Right lobe of liver (tissue), 6 donors: ENCODE results near the gene PCGF2. TPM values are rescaled to one million over a fixed set of nuclear protein-coding genes. Genes with fewer than 3 reads are reported as not detected.

Experiments used
- ATAC-seq, 4 donors: fragments of 200-7000 bp; cut with Tn5 transposase; one replicate each; pipeline ENCODE4 v1.9.1; 2020; ENCODE audit warnings: mild to moderate bottlenecking in 4 of 4, moderate library complexity in 4 of 4
- DNase-seq, 3 donors: peaks; one replicate each; pipeline ENCODE4 v3.0.0-alpha.2; 2020
- H3K27ac ChIP-seq, 3 donors: fragments of 200-600 bp; one replicate each; pipeline ENCODE4 v1.8.0; 2022
- H3K27me3 ChIP-seq, 2 donors: fragments of 200-600 bp; one replicate each; pipeline ENCODE4 v1.8.0; 2022
- H3K36me3 ChIP-seq, 4 donors: fragments of 200-600 bp; sonication (generic) in 1 of 4; one replicate each; pipeline versions ENCODE4 v1.5.1 to v1.8.0; 2017 to 2022; ENCODE audit warnings: control low read depth in 1 of 4
- H3K4me1 ChIP-seq, 4 donors: fragments of 200-600 bp; sonication (generic) in 1 of 4; one replicate each; pipeline versions ENCODE4 v1.5.1 to v1.8.0; 2017 to 2022; ENCODE audit warnings: control low read depth in 1 of 4
- H3K4me3 ChIP-seq, 3 donors: fragments of 200-600 bp; one replicate each; pipeline ENCODE4 v1.8.0; 2022
- H3K9me3 ChIP-seq, 4 donors: fragments of 200-600 bp; sonication (generic) in 1 of 4; one replicate each; pipeline versions ENCODE4 v1.5.1 to v1.8.0; 2017 to 2022; ENCODE audit warnings: control low read depth in 1 of 4
- POLR2A ChIP-seq: fragments of 450-650 bp; IDR thresholded peaks from one replicate; pipeline ENCODE4 v1.6.1; 2017; ENCODE audit warnings: antibody characterized with exemption, mild to moderate bottlenecking
- WGBS: methylation state at CpG from one replicate; pipeline ENCODE4 v1.1.6; 2018; ENCODE audit warnings: low coverage, low lambda C conversion rate; ENCODE audit not compliant: insufficient coverage; ENCODE audit errors: missing lambda C conversion rate; 5-methylcytosine and 5-hydroxymethylcytosine counted together
- intact Hi-C, 2 donors: fragments of 100-400 bp; cut with DNase I; formaldehyde crosslinking; loops; one replicate each; pipeline versions ENCODE4 v1.11.2 to v1.14.1; 2022
- total RNA-seq, 6 experiments: library from RNA; depleted of rRNA in 2 of 6; stranded (reverse); fragments of >200 nt in 2 of 6; fragmentation: NEBNext Ultra II Directional in 3 of 6; extraction: Animal tissue kit (Norgen Biotek cat#: 25700) in 3 of 6; gene quantifications; one replicate each; pipeline versions ENCODE4 v1.1.0 to v1.2.4, GENCODE V29; 2016 to 2023
- TF ChIP-seq, protein P1 (sequence below), 4 donors: fragments of 200-600 bp in 3 of 4; fragments of 450-650 bp in 1 of 4; IDR thresholded peaks; one replicate each; pipeline versions ENCODE4 v1.5.1 to v1.8.0; 2016 to 2022; ENCODE audit warnings: antibody characterized with exemption in 4 of 4, mild to moderate bottlenecking in 2 of 4
- donor health status: DM: no; HTN: yes; CAD: no.
- donor health status: DM: no; HTN: no; CAD: no.
- donor health status: DM: no; HTN: no; CAD: no.
- donor health status: DM: no; HTN: yes; CAD: no.
- donor health status: DM: no; HTN: yes; CAD: no.

Gene PCGF2
- total RNA-seq, 6 experiments from 2014 or later: 1.7 to 8.0 (median 3.9) TPM

DNA sequence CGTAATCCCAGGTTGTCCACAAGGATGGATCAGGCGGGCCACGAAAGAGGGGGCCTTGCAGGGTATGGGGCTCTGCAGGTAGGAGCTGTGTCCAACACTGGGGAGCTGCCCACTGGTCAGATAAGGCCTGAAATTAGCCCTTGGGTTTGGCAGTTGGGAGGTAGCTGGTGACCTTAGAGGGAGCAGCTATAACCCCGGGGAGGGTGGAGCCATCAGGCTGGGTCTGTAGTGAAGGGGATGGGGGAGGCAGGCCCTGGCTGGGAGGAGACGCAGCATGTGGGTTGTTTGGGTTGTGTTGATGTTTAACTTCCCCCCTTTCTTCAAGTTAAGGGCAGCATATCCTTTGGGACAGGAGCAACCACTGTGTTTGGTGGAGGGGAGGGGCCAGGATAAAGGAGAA lies 37.2 kb downstream of the PCGF2 start:
- Histone ChIP-seq H3K27ac (no peak overlapping the region), H3K4me1 (no peaks in the 10 kb centered on the region), H3K4me3 (no peak overlapping the region), H3K27me3 (no peaks in the 10 kb centered on the region), H3K36me3 (peaks cover 0 to 9% (median 3%) of the 10 kb centered on the region in 4 donors), H3K9me3 (no peaks in the 10 kb centered on the region)
- no peak for ATAC-seq
- no peak for DNase-seq
- TF ChIP-seq, protein P1, sequence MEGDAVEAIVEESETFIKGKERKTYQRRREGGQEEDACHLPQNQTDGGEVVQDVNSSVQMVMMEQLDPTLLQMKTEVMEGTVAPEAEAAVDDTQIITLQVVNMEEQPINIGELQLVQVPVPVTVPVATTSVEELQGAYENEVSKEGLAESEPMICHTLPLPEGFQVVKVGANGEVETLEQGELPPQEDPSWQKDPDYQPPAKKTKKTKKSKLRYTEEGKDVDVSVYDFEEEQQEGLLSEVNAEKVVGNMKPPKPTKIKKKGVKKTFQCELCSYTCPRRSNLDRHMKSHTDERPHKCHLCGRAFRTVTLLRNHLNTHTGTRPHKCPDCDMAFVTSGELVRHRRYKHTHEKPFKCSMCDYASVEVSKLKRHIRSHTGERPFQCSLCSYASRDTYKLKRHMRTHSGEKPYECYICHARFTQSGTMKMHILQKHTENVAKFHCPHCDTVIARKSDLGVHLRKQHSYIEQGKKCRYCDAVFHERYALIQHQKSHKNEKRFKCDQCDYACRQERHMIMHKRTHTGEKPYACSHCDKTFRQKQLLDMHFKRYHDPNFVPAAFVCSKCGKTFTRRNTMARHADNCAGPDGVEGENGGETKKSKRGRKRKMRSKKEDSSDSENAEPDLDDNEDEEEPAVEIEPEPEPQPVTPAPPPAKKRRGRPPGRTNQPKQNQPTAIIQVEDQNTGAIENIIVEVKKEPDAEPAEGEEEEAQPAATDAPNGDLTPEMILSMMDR (IDR thresholded peaks at IDR 0.05): no peak
- no peak for TF ChIP-seq POLR2A
- intact Hi-C loops: no loop called here
- WGBS: 75% methylated on average over 2 of the region's 5 CpGs

DNA sequence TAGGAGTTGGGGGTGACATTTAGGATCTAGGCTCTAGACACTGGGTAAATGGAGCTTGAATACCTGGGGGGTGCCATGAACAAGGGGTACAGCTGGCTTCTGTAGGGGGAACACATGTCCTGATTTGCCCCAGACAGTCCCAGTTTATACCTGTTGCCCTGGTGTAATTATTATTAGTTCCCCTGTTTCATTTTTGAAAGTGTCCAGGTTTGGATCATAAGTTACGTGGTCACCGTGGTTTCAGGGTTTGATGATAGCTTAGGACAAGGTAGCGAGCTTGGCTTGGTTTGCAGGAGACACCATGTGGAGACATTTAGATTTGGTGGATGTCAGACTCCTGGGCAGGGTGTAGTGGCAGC lies 37.6 kb downstream of the PCGF2 start:
- DNase-seq (no peak), ATAC-seq (no peak)
- Histone ChIP-seq H3K4me1 (no peaks in the 10 kb centered on the region), H3K9me3 (no peaks in the 10 kb centered on the region), H3K4me3 (no peak overlapping the region), H3K36me3 (peaks cover 0 to 9% (median 3%) of the 10 kb centered on the region in 4 donors), H3K27ac (no peak overlapping the region), H3K27me3 (no peaks in the 10 kb centered on the region)
- WGBS: no CpG with 5 or more reads among the region's 3 CpGs
- intact Hi-C loops: no loop called here
- no peak for TF ChIP-seq POLR2A

DNA sequence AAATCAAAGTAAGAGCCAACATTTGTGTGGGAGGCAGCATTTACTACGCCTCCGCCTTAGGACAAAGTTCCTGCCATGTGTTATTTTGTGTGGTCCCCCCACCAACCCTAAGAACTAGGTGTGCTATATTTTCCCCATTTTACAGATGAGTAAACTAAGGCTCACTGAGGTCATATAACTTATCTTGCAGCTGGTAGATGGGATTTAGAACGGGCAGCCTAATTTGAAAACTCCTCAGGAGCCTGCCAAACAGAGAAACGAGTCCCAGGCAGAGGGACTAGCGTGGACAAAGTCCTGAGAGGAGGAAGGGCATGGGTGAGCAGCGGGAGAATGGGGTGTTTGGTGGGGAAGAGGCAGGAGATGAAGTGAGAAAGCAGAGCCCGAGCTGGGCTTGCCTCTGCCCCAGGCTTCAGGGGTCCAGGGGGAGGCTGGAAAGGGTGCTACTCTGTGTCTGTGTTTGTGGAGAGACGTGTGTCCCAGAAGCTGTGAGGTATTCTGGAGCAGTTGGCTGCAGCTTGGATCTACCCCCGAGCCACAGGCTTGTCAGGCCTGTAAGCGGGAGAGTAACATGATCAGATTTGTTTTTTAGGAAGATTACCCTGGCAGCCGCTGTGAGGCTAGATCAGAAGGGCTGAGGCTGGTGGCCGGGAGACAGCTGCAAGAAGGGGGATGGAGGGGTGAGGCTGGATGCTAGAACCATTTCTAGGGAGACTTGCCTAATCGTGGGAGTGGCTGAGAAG lies 38.1 kb downstream of the PCGF2 start:
- no peak for ATAC-seq
- 71% methylated on average over 10 of the region's 13 CpGs for WGBS
- no peaks in the 10 kb centered on the region for H3K4me1 ChIP-seq
- H3K9me3 ChIP-seq: no peaks in the 10 kb centered on the region
- H3K4me3 ChIP-seq: no peak overlapping the region
- H3K27me3 ChIP-seq: no peaks in the 10 kb centered on the region
- no peak for DNase-seq
- intact Hi-C loops: no loop called here
- peaks cover 0 to 9% (median 3%) of the 10 kb centered on the region in 4 donors for H3K36me3 ChIP-seq
- no peak overlapping the region for H3K27ac ChIP-seq
- no peak for TF ChIP-seq POLR2A
- TF ChIP-seq, protein P1 (IDR thresholded peaks at IDR 0.05): no peak

DNA sequence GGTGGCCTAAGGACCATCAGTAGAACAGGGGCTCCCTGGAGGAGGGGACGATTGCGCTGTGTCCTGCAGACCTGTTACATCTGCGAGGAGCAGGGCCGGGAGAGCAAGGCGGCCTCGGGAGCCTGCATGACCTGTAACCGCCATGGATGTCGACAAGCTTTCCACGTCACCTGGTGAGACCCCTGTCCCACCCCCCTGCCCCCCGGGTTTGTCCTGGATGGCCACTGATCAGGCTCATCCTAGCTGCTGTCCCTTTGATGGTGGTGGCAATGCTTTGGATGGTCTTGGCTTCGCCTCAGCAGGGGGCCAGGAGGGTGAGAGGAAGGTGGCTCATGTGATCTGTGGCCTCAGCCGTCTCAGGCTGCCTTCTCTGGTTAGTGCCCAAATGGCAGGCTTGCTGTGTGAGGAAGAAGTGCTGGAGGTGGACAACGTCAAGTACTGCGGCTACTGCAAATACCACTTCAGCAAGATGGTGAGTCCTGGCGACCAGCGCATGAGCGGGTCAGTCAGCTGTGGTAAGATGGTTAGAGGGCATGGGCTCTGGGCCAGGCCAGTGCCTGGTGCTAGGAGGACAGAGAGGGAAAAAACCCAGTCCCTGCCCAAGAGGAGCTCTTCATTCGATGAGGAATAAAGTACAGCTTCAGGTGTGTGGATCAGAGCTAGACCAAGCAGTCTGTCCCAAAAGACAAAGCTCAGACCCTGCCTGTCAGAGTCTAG lies 38.9 kb downstream of the PCGF2 start:
- Histone ChIP-seq H3K27me3 (no peaks in the 10 kb centered on the region), H3K4me1 (no peaks in the 10 kb centered on the region), H3K27ac (no peak overlapping the region), H3K4me3 (no peak overlapping the region), H3K36me3 (peaks cover 0 to 9% (median 3%) of the 10 kb centered on the region in 4 donors), H3K9me3 (no peaks in the 10 kb centered on the region)
- DNase-seq (no peak), ATAC-seq (no peak)
- TF ChIP-seq, protein P1 (IDR thresholded peaks at IDR 0.05): no peak
- intact Hi-C loops: no loop called here
- 78% methylated on average over 7 of the region's 18 CpGs for WGBS

DNA sequence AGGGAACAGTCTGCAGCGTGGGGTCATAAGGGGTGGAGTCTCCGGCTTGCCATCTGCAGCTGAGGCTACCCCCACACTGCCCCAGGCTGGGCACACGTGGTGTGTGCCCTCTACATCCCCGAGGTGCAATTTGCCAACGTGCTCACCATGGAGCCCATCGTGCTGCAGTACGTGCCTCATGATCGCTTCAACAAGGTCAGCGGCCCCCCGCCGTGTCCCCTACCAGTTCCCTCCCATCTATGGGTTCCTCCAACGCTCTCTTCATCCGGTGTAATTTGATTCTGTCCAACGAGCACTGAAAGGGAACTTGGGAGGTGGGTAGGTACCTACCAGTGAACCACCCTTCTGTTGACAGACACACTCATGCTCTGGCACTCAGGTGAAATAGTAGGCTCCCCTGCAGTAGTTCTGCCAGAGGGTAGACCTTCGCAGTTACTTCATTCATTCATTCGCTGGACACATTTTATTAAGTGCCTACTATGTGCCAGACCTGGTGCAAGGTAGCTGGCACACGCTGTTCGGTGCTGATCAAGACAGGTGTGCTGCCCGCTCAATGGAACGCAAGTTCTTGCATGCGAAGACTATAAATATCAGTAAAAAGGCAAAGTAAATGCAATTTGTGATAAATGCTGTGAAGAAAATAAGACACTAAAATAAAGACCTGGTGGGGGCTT lies 40.3 kb downstream of the PCGF2 start:
- Histone ChIP-seq H3K27ac (no peak overlapping the region), H3K4me1 (peaks cover 0 to 7% (median 3%) of the 10 kb centered on the region in 4 donors), H3K9me3 (no peaks in the 10 kb centered on the region), H3K4me3 (no peak overlapping the region), H3K36me3 (peaks cover 0 to 9% (median 3%) of the 10 kb centered on the region in 4 donors), H3K27me3 (no peaks in the 10 kb centered on the region)
- intact Hi-C loops: no loop called here
- 83% methylated on average over 12 of the region's 21 CpGs for WGBS
- ATAC-seq: no peak
- no peak for DNase-seq
- TF ChIP-seq, protein P1 (IDR thresholded peaks at IDR 0.05): no peak
- TF ChIP-seq POLR2A: no peak
